ENCODE measurements around the gene GMCL2.

GRCh38 chr5:178136990-178137389 is 50.2 kb downstream of the GMCL2 start:
- TF ChIP-seq CTCF (IDR thresholded peaks at IDR 0.05) (no peak), POLR2A (IDR thresholded peaks at IDR 0.05) (no peak)

Measured in transverse colon (tissue), 3 donors.